Measurements from ENCODE around the gene SFT2D1. TPM values are rescaled to one million over a fixed set of nuclear protein-coding genes. Genes with fewer than 3 reads are reported as not detected.

The SFT2D1 gene
- total and polyA plus RNA-seq, 9 of the 15 experiments (the other 6 are each of a cell fraction or from before 2014, with no cell fraction given): 54.4 to 140 (median 74.6) TPM

DNA sequence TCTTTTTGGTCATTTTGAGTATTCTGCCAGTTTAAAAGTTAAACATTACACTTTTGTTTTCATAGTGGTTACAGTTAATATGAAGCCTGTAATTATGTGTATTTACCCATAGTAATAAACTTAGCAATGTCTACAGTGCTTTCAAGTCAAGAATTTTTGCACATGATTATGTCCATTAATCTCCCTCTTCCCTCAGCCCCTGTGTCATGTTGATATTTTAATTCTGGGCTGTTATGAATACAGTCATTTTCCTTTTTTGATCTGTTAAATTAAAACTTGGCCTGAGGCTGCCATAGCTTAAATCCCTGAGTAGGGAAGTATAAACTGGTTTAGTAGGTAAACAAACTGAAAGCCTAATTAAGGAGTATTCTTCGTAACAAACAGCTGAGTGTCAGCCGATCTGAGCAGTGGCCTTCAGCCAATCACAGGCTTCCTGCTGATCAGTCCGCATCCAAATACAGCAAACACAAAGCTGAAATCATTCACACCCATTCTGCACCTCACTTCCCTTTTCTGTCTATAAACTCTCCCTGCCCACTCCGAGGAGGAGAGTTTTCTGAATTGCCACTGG lies 9.5 kb upstream of the SFT2D1 start:
- peak; percentile 50 to 75 (median 54) for DNase-seq (ENCODE audit: extremely low read depth in 1 of 4, low spot score in 3 of 4)
- intact Hi-C loops (cut with micrococcal nuclease) (no loop called here), in situ Hi-C loops (cut with MboI) (no loop called here)
- BruUV-seq (replicated peaks): no TSS peak
- no peaks in the 10 kb centered on the region for H4K20me1 ChIP-seq (replicated peaks; ENCODE audit: control insufficient read depth, insufficient read depth, low read length)
- POLR2A ChIA-PET: interaction anchor here (0.9 kb wide), 1 partner anchor 22 kb away, joined by 4 read pairs; no protein-coding TSS in a partner anchor
- WGBS (ENCODE audit: insufficient coverage, low coverage, missing lambda C conversion rate): 4% methylated on average over 4 of the region's 4 CpGs
- peak; percentile 71 for FAIRE-seq
- peaks cover 0 to 14% of the 10 kb centered on the region in 2 experiments; a peak in 2 of 5 replicates for H3K27me3 ChIP-seq (ENCODE audit: control insufficient read depth in 2 of 2, insufficient read depth in 2 of 2, low read length in 2 of 2)
- peak overlapping the region; percentile 68 for H2AFZ ChIP-seq (ENCODE audit: low read depth, low read length)
- H3K4me2 ChIP-seq (ENCODE audit: insufficient read depth, low read length): peak overlapping the region; percentile 40; the same call in 1 of the 2 replicates
- no peaks in the 10 kb centered on the region for H3K36me3 ChIP-seq (ENCODE audit: control insufficient read depth, insufficient read depth, low read length)
- no peak overlapping the region for H3K9ac ChIP-seq (ENCODE audit: insufficient read depth in 1 of 2, low read depth in 2 of 2, low read length in 2 of 2)
- no peaks in the 10 kb centered on the region for H3K9me1 ChIP-seq (ENCODE audit: control insufficient read depth, insufficient read depth, low read length)
- H3K27ac ChIP-seq (ENCODE audit: extremely low read depth, low read depth, low read length): no peak overlapping the region
- H3K9me3 ChIP-seq (replicated peaks; ENCODE audit: control insufficient read depth, insufficient read depth, low read depth, low read length): peaks cover 6% of the 10 kb centered on the region; the same call in 1 of the 2 replicates
- no peak overlapping the region for H3K4me3 ChIP-seq
- CTCF ChIA-PET (ENCODE audit: low intra/inter-chr PET ratio): no interaction called here
- H3K79me2 ChIP-seq (ENCODE audit: control insufficient read depth, insufficient read depth, low read length): no peaks in the 10 kb centered on the region
- peak; percentile 90 for ATAC-seq
- peaks cover 0 to 3% of the 10 kb centered on the region in 2 experiments; a peak in 1 of 5 replicates for H3K4me1 ChIP-seq (replicated peaks in 1 of 2; ENCODE audit: control insufficient read depth in 2 of 2, insufficient read depth in 2 of 2, low read length in 2 of 2)
- TF ChIP-seq ZNF140 (CRISPR knock-in tag; IDR thresholded peaks at IDR 0.05): no peak
- TF ChIP-seq MEF2D (tag; conservative IDR thresholded peaks at IDR 0.05; ENCODE audit: low read depth): no peak
- TF ChIP-seq CBFB (CRISPR knock-in tag; IDR thresholded peaks at IDR 0.05): no peak
- TF ChIP-seq POLR2A (conservative IDR thresholded peaks at IDR 0.05): no peak
- TF ChIP-seq, protein P1, sequence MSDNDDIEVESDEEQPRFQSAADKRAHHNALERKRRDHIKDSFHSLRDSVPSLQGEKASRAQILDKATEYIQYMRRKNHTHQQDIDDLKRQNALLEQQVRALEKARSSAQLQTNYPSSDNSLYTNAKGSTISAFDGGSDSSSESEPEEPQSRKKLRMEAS (CRISPR knock-in tag; IDR thresholded peaks at IDR 0.05): no peak
- no peak for TF ChIP-seq TCF3 (CRISPR knock-in tag; IDR thresholded peaks at IDR 0.05)
- TF ChIP-seq, protein P2, sequence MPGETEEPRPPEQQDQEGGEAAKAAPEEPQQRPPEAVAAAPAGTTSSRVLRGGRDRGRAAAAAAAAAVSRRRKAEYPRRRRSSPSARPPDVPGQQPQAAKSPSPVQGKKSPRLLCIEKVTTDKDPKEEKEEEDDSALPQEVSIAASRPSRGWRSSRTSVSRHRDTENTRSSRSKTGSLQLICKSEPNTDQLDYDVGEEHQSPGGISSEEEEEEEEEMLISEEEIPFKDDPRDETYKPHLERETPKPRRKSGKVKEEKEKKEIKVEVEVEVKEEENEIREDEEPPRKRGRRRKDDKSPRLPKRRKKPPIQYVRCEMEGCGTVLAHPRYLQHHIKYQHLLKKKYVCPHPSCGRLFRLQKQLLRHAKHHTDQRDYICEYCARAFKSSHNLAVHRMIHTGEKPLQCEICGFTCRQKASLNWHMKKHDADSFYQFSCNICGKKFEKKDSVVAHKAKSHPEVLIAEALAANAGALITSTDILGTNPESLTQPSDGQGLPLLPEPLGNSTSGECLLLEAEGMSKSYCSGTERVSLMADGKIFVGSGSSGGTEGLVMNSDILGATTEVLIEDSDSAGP (CRISPR knock-in tag; IDR thresholded peaks at IDR 0.05): no peak
- 0 out of 4 replicates have a peak, but pooled peaks of 1 of the 2 experiments have one; percentile 20 for TF ChIP-seq RCOR1 (IDR thresholded peaks at IDR 0.05; ENCODE audit: borderline replicate concordance in 1 of 2, low read depth in 2 of 2, low read length in 2 of 2)
- TF ChIP-seq DACH1 (IDR thresholded peaks at IDR 0.05; ENCODE audit: partially characterized antibody): peak; percentile 33
- TF ChIP-seq, protein P3, sequence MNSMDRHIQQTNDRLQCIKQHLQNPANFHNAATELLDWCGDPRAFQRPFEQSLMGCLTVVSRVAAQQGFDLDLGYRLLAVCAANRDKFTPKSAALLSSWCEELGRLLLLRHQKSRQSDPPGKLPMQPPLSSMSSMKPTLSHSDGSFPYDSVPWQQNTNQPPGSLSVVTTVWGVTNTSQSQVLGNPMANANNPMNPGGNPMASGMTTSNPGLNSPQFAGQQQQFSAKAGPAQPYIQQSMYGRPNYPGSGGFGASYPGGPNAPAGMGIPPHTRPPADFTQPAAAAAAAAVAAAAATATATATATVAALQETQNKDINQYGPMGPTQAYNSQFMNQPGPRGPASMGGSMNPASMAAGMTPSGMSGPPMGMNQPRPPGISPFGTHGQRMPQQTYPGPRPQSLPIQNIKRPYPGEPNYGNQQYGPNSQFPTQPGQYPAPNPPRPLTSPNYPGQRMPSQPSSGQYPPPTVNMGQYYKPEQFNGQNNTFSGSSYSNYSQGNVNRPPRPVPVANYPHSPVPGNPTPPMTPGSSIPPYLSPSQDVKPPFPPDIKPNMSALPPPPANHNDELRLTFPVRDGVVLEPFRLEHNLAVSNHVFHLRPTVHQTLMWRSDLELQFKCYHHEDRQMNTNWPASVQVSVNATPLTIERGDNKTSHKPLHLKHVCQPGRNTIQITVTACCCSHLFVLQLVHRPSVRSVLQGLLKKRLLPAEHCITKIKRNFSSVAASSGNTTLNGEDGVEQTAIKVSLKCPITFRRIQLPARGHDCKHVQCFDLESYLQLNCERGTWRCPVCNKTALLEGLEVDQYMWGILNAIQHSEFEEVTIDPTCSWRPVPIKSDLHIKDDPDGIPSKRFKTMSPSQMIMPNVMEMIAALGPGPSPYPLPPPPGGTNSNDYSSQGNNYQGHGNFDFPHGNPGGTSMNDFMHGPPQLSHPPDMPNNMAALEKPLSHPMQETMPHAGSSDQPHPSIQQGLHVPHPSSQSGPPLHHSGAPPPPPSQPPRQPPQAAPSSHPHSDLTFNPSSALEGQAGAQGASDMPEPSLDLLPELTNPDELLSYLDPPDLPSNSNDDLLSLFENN (IDR thresholded peaks at IDR 0.05; ENCODE audit: low read depth in 2 of 2, low read length in 2 of 2): no peak
- TF ChIP-seq EHMT2 (IDR thresholded peaks at IDR 0.05): no peak
- TF ChIP-seq CREM (IDR thresholded peaks at IDR 0.05; ENCODE audit: low read depth): peak; percentile 44; the same call in 1 of the 2 replicates
- TF ChIP-seq SNRNP70 (optimal IDR thresholded peaks at IDR 0.05; ENCODE audit: low read depth, low read length): no peak
- no peak for TF ChIP-seq GTF2F1 (IDR thresholded peaks at IDR 0.05; ENCODE audit: low read depth, low read length)
- no peak for TF ChIP-seq BRD9 (IDR thresholded peaks at IDR 0.05; ENCODE audit: low read depth, partially characterized antibody)
- TF ChIP-seq, protein P4, sequence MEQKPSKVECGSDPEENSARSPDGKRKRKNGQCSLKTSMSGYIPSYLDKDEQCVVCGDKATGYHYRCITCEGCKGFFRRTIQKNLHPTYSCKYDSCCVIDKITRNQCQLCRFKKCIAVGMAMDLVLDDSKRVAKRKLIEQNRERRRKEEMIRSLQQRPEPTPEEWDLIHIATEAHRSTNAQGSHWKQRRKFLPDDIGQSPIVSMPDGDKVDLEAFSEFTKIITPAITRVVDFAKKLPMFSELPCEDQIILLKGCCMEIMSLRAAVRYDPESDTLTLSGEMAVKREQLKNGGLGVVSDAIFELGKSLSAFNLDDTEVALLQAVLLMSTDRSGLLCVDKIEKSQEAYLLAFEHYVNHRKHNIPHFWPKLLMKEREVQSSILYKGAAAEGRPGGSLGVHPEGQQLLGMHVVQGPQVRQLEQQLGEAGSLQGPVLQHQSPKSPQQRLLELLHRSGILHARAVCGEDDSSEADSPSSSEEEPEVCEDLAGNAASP (IDR thresholded peaks at IDR 0.05): no peak
- TF ChIP-seq KDM2B (CRISPR knock-in tag; IDR thresholded peaks at IDR 0.05): no peak
